ENCODE data around the gene LLPH. TPM values are rescaled to one million over a fixed set of nuclear protein-coding genes. Genes with fewer than 3 reads are reported as not detected.

Gene LLPH
- polyA plus RNA-seq, 1 donor from 2014 or later, result 33.2 TPM

Other genes with a start within 250 kb of the LLPH start
- 324 TPM for gene TMBIM4, start 39.2 kb upstream of the LLPH start, polyA plus RNA-seq
- gene IRAK3, start 58.5 kb upstream of the LLPH start, polyA plus RNA-seq, result not detected
- 6.9 TPM for gene HELB, start 171.7 kb upstream of the LLPH start, polyA plus RNA-seq

Data from IgD-negative memory B cell (primary cell).